Left forelimb (tissue), 1 donor: Measurements from ENCODE around the gene ARIH2.

Source experiments
- DNase-seq: peaks from one replicate; pipeline ENCODE4 v3.0.0-alpha.2; 2018; ENCODE audit warnings: low spot score

The ARIH2 gene

GRCh38 chr3:48974076-48974864 lies 55.6 kb downstream of the ARIH2 start:
- no peak for DNase-seq

DNA sequence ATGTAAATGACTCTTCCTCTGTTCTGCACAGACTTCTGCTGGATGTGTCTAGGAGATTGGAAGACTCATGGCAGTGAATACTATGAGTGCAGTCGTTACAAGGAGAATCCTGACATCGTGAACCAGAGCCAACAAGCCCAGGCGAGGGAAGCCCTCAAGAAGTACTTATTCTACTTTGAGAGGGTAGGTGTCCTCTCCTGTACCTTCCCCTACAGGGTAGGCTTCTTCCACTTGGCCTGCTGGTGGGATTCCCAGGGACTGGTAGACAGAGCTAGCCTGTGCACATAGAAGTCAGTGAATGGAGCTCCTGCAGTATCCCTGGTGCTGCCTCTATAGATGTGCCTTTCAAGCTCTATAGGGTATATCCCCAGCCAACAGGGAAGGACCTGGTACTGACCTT lies 60.8 kb downstream of the ARIH2 start:
- DNase-seq: no peak

- no peak for DNase-seq
Measured at GRCh38 chr3:48980295-48980694, 61.7 kb downstream of the ARIH2 start.

DNA sequence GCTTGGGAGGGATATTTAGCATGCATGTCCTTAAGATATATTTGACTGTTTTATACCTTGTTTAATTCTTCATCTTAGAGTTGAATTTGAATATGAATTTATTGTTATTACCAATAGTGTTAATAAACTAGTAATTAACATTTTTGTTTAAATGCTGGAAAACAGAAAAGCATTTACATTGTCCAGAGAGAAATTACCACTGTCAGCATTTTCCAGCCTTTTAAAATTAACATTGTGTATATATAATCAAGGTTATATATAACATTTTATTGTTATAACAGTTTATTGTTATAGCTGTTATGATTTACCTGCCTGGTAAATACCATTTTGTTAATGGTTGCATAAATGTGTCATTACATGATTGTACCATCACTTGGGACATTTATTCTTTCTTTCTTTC lies 63.4 kb downstream of the ARIH2 start:
- no peak for DNase-seq

- DNase-seq: no peak
Measured at GRCh38 chr3:48982686-48983085, 64.0 kb downstream of the ARIH2 start.

- DNase-seq: no peak
Measured at GRCh38 chr3:48983096-48983495, 64.5 kb downstream of the ARIH2 start.

DNA sequence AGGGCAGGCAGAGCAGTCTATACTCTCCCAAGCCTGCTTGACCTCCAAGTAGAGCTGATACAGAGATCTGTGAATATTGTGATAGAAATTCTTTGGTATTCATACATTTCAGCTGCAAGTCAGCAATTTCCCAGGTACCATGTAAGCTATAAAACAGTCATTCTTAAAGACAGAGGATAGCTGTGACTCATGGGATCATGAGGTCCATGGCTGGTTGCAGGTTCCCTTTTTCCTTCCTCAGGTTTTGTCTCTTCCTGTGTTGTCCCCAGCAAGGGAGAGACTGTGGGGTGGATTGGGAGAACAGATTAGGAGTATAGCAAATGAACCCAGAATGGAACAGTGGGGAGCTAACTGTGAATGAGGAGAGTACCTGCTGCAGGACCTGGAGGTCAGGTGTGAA lies 66.0 kb downstream of the ARIH2 start:
- DNase-seq: no peak

- no peak for DNase-seq
Measured at GRCh38 chr3:48985831-48986376, 67.3 kb downstream of the ARIH2 start.

GRCh38 chr3:48989126-48989795 lies 70.6 kb downstream of the ARIH2 start:
- no peak for DNase-seq

DNA sequence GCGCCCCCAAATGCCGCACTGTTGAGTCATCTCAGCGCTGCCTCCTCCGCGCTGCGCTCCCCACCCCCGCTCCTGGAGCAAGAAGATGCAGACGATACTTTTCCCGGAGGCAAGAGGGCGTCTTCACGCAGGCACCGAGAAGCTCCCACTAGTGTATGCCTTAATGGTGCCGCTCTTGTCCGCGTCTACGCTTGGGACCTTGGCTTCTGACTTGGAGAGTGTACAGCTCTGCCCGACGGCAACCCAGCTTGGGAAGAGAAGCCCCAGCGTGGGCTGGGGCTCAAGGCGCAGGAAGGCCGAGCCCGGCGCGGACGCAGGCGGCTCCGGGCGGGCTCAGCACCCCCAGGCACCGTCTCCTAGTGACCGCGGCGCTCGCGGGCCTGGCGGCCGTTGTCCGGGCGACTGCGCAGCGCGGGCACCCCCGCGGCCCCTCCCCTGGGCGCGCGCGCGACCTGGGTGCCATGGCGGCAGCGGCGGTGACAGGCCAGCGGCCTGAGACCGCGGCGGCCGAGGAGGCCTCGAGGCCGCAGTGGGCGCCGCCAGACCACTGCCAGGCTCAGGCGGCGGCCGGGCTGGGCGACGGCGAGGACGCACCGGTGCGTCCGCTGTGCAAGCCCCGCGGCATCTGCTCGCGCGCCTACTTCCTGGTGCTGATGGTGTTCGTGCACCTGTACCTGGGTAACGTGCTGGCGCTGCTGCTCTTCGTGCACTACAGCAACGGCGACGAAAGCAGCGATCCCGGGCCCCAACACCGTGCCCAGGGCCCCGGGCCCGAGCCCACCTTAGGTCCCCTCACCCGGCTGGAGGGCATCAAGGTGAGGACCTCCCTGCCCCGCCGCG lies 71.4 kb downstream of the ARIH2 start, which contains the start of gene P4HTM:
Gene P4HTM, plus strand, starts transcription at position 446 of the 840 bp plus-strand sequence. Its CDS starts 16 bp downstream, at position 462.
- peak; percentile 90 for DNase-seq

- no peak for DNase-seq
Measured at GRCh38 chr3:48990636-48991469, 72.2 kb downstream of the ARIH2 start.

DNA sequence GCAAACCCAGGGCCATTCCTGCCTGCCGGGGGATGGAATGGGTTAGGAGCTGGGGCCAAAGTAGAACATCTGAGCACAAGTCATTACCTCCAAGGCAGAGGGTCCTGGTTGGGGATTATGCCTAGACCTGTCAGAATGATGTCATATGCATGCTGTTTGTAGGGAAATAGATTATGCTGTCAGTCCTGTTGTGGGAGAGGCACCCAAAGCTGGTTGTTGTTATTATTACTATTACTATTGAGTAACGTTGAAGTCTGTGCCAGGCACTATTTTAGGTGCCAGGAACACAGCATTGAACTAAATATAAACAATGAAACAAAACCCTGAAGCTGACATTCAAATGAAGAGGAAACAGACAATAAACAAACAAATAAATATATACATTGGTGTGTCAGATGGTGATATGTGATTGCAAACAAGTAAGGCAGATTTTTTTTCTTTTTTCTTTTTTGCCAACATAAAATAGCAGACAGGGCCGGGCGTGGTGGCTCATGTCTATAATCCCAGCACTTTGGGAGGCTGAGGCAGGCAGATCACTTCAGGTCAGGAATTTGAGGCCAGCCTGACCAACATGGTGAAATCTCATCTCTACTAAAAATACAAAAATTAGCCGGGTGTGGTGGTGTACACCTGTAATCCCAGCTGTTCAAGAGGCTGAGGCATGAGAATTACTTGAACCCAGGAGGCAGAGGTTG lies 73.4 kb downstream of the ARIH2 start:
- DNase-seq: no peak

DNA sequence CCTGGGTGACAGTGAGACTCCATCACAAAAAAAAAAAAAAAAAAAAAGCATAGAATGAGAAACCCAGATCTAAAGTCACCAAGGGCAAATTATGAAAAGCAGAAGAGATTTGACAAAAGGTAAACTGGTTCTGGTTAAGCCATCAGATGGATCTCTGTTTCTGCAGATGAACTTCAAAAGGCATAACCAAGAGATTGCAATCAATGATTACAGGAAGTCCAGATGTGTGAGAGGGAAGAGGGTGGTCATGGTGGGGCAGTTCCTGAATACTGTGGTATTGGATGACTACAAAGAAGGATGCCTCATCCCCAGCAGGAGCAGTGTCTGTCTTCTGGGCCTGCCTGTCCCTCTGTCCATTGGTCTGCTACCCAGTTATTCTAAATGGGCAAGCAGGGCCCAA lies 75.2 kb downstream of the ARIH2 start:
- no peak for DNase-seq

- no peak for DNase-seq
Measured at GRCh38 chr3:48996640-48997039, 78.0 kb downstream of the ARIH2 start.

GRCh38 chr3:48997102-48997635 lies 78.5 kb downstream of the ARIH2 start:
- no peak for DNase-seq

- DNase-seq: no peak
Measured at GRCh38 chr3:48997714-48998637, 79.3 kb downstream of the ARIH2 start.

- DNase-seq: no peak
Measured at GRCh38 chr3:48999085-48999858, 80.6 kb downstream of the ARIH2 start.

DNA sequence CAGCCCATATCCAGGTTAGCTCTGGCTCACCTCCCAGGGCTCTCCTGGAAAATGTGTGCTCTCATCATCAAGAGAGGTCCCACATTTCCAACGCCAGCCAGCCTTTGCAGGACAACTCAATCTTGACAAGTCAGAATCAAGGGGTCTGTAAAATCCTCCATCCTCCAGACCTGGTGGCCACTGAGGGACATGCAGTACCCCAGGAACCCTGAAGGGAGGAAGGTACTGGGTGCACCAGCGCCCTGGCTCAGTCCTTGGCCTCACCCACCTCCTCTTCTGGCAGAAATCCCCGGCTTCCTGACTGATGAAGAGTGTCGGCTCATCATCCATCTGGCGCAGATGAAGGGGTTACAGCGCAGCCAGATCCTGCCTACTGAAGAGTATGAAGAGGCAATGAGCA lies 82.5 kb downstream of the ARIH2 start:
- DNase-seq: no peak
